OCI-LY3 (cell line): ENCODE results near the gene PSMD5.

ENCODE experiments used
- H2AFZ ChIP-seq: fragments of 200-600, 300-600 bp; shearing (Covaris generic); 2 replicates; pipeline ENCODE4 v1.6.0; 2014; ENCODE audit warnings: antibody characterized with exemption, low read depth, low read length
- H3K27ac ChIP-seq: fragments of 200-600, 300-600 bp; sonication (generic); 2 replicates; pipeline ENCODE4 v1.5.1; 2014; ENCODE audit warnings: mild to moderate bottlenecking, low read length, moderate library complexity, mixed read lengths
- H3K27me3 ChIP-seq: fragments of 200-600, 300-600 bp; sonication (generic); 2 replicates; pipeline ENCODE4 v1.6.1; 2014; ENCODE audit warnings: low read depth, low read length, mixed read lengths
- H3K36me3 ChIP-seq: fragments of 200-600, 300-600 bp; sonication (generic); replicated peaks from 2 replicates; pipeline ENCODE3; 2014; ENCODE audit warnings: low read depth, low read length, mixed read lengths
- H3K4me1 ChIP-seq: fragments of 300-600, 200-600 bp; sonication (generic); 2 replicates; pipeline ENCODE4 v1.6.1; 2014; ENCODE audit warnings: low read length, mixed read lengths
- H3K4me2 ChIP-seq: fragments of 200-600, 300-600 bp; sonication (generic); 2 replicates; pipeline ENCODE4 v1.6.1; 2014; ENCODE audit warnings: low read length, mixed read lengths
- H3K4me3 ChIP-seq: fragments of 300-600, 200-600 bp; sonication (generic); 2 replicates; pipeline ENCODE4 v1.5.1; 2014; ENCODE audit warnings: antibody characterized with exemption, mild to moderate bottlenecking, low read length, moderate library complexity
- H3K79me2 ChIP-seq: fragments of 300-600, 200-600 bp; shearing (Covaris generic); 2 replicates; pipeline ENCODE4 v1.6.1; 2014; ENCODE audit warnings: mild to moderate bottlenecking, low read length, mixed read lengths
- H3K9ac ChIP-seq: fragments of 300-600, 200-600 bp; shearing (Covaris generic); 2 replicates; pipeline ENCODE4 v1.6.0; 2014; ENCODE audit warnings: mild to moderate bottlenecking, low read length, moderate library complexity
- H3K9me3 ChIP-seq: fragments of 200-600, 300-600 bp; shearing (Covaris generic); 2 replicates; pipeline ENCODE4 v1.6.1; 2014; ENCODE audit warnings: low read length, mixed read lengths; ENCODE audit not compliant: insufficient read depth
- H4K20me1 ChIP-seq: fragments of 200-600, 300-600 bp; sonication (generic); 2 replicates; pipeline ENCODE4 v1.6.1; 2016; ENCODE audit warnings: low read length, mixed read lengths; ENCODE audit not compliant: insufficient read depth
- CTCF ChIP-seq: fragments of 200-600, 300-600 bp; sonication (generic); IDR thresholded peaks from 2 replicates; pipeline ENCODE4 v1.5.1; 2014; ENCODE audit warnings: antibody characterized with exemption, low read length, low read depth
- EZH2phosphoT487 ChIP-seq: fragments of 200-600 bp; shearing (Covaris generic); IDR thresholded peaks from 2 replicates; pipeline ENCODE4 v1.6.1; 2018; ENCODE audit warnings: antibody characterized with exemption, mixed run types, low read depth

The PSMD5 gene

GRCh38 chr9:120777229-120777628 is 65.5 kb downstream of the PSMD5 start:
- Histone ChIP-seq H3K4me2 (no peak overlapping the region), H3K9me3 (no peaks in the 10 kb centered on the region), H3K9ac (no peak overlapping the region), H4K20me1 (no peaks in the 10 kb centered on the region), H3K36me3 (peaks cover 48% of the 10 kb centered on the region), H3K27ac (no peak overlapping the region), H3K4me3 (no peak overlapping the region), H3K79me2 (peaks cover 22% of the 10 kb centered on the region), H3K4me1 (peaks cover 12% of the 10 kb centered on the region; the same call in 1 of the 2 replicates), H2AFZ (no peak overlapping the region), H3K27me3 (no peaks in the 10 kb centered on the region)
- TF ChIP-seq CTCF (no peak), EZH2phosphoT487 (no peak)

- Histone ChIP-seq H2AFZ (no peak overlapping the region), H3K9me3 (no peaks in the 10 kb centered on the region), H3K27ac (no peak overlapping the region), H3K4me3 (no peak overlapping the region), H3K4me2 (no peak overlapping the region), H3K9ac (no peak overlapping the region), H3K36me3 (peaks cover 48% of the 10 kb centered on the region), H3K79me2 (peaks cover 19% of the 10 kb centered on the region), H4K20me1 (no peaks in the 10 kb centered on the region), H3K4me1 (peaks cover 12% of the 10 kb centered on the region; the same call in 1 of the 2 replicates), H3K27me3 (no peaks in the 10 kb centered on the region)
- TF ChIP-seq EZH2phosphoT487 (no peak), CTCF (no peak)
Measured at GRCh38 chr9:120776788-120777187, 65.9 kb downstream of the PSMD5 start.

- TF ChIP-seq EZH2phosphoT487 (no peak), CTCF (no peak)
- Histone ChIP-seq H4K20me1 (no peaks in the 10 kb centered on the region), H3K4me2 (no peak overlapping the region), H3K36me3 (peaks cover 53% of the 10 kb centered on the region), H3K79me2 (peaks cover 13% of the 10 kb centered on the region), H3K9ac (no peak overlapping the region), H3K27me3 (no peaks in the 10 kb centered on the region), H3K27ac (no peak overlapping the region), H3K4me1 (peaks cover 16% of the 10 kb centered on the region; the same call in 1 of the 2 replicates), H3K9me3 (no peaks in the 10 kb centered on the region), H2AFZ (no peak overlapping the region), H3K4me3 (no peak overlapping the region)
Measured at GRCh38 chr9:120775859-120776258, 66.9 kb downstream of the PSMD5 start.

GRCh38 chr9:120774719-120775118 is 68.0 kb downstream of the PSMD5 start:
- H4K20me1 ChIP-seq: no peaks in the 10 kb centered on the region
- no peaks in the 10 kb centered on the region for H3K27me3 ChIP-seq
- no peak overlapping the region for H3K27ac ChIP-seq
- no peak overlapping the region for H3K4me2 ChIP-seq
- H3K9me3 ChIP-seq: no peaks in the 10 kb centered on the region
- H3K36me3 ChIP-seq: peaks cover 56% of the 10 kb centered on the region
- H2AFZ ChIP-seq: no peak overlapping the region
- peaks cover 8% of the 10 kb centered on the region for H3K79me2 ChIP-seq
- TF ChIP-seq CTCF (no peak), EZH2phosphoT487 (no peak)
- H3K4me3 ChIP-seq: no peak overlapping the region
- H3K4me1 ChIP-seq: peaks cover 17% of the 10 kb centered on the region; the same call in 1 of the 2 replicates
- H3K9ac ChIP-seq: no peak overlapping the region
